Calu3 (cell line): ENCODE data around the gene SLC5A1. TPM values are rescaled to one million over a fixed set of nuclear protein-coding genes. Genes with fewer than 3 reads are reported as not detected.
"Not testable (repeated sequence)": the region's sequence is repeated elsewhere in the genome, so short reads cannot be mapped to it uniquely, and the experiment has no call there.

Experiments used
- BruUV-seq: library from RNA; stranded (reverse); fragments of 400-500 nt; replicated peaks from 2 replicates; lab custom pipeline; 2021; lab: Mats Ljungman, UMichigan
- CTCF ChIA-PET: fragments of 300-600 bp; sonication (Branson Sonifier 250); formaldehyde crosslinking; loops from one replicate; lab custom pipeline; 2022; ENCODE audit warnings: antibody characterized with exemption; lab: Charles Lee
- DNase-seq: peaks from one replicate; pipeline ENCODE4 v3.0.0; 2022
- H3K27ac Mint-ChIP-seq: one replicate; pipeline ENCODE4 v1.8.0; 2022; ENCODE audit warnings: mixed read lengths; ENCODE audit not compliant: unreplicated experiment
- H3K27me3 Mint-ChIP-seq: one replicate; pipeline ENCODE4 v1.8.0; 2022; ENCODE audit warnings: mixed read lengths; ENCODE audit not compliant: unreplicated experiment
- H3K36me3 Mint-ChIP-seq: one replicate; pipeline ENCODE4 v1.8.0; 2022; ENCODE audit warnings: mild to moderate bottlenecking, moderate library complexity, mixed read lengths; ENCODE audit not compliant: insufficient read depth, unreplicated experiment
- H3K4me1 Mint-ChIP-seq: one replicate; pipeline ENCODE4 v1.8.0; 2022; ENCODE audit warnings: mild to moderate bottlenecking, low read depth, mixed read lengths; ENCODE audit not compliant: unreplicated experiment
- H3K4me3 Mint-ChIP-seq: one replicate; pipeline ENCODE4 v1.8.0; 2022; ENCODE audit warnings: mild to moderate bottlenecking, low read depth, moderate library complexity, mixed read lengths; ENCODE audit not compliant: unreplicated experiment
- H3K9me3 Mint-ChIP-seq: one replicate; pipeline ENCODE4 v1.8.0; 2022; ENCODE audit warnings: low read depth, mixed read lengths; ENCODE audit not compliant: unreplicated experiment
- intact Hi-C: fragments of 100-400 bp; cut with micrococcal nuclease; formaldehyde crosslinking; loops from one replicate; pipeline ENCODE4 v1.10.0; 2022; ENCODE audit not compliant: unreplicated experiment
- total RNA-seq: library from RNA; stranded (reverse); gene quantifications from 2 replicates; pipeline ENCODE4 v1.2.3, GENCODE V29; 2022
- TF ChIP-seq, protein P1 (sequence below): fragments of 200-600 bp; IDR thresholded peaks from one replicate; pipeline ENCODE4 v1.8.0; 2022; ENCODE audit warnings: antibody characterized with exemption; ENCODE audit not compliant: unreplicated experiment

The SLC5A1 gene
- total RNA-seq, 1 experiment from 2014 or later: 8.6 TPM

DNA sequence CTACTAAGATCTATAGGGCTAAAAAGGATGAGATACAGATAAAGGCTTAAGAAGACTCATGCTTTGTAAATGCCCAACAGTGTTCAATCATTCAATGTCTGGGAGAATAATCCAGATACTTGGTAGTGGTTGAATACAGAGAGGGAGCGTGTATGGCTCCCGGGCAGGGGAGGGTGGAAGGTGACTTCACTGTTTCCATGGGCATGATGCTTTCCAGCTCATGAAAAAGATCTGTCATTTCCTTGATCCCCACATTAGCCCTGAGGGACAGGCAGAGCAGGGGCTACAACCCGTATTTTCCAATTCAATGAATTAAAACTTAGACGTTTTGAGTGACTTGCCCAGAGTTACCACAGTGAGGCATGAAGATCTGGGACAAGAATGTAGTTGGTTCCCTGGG lies 111.7 kb downstream of the SLC5A1 start:
- H3K36me3 Mint-ChIP-seq, BruUV-seq, H3K4me1 Mint-ChIP-seq, H3K27ac Mint-ChIP-seq, intact Hi-C loops, CTCF ChIA-PET, H3K4me3 Mint-ChIP-seq, H3K9me3 Mint-ChIP-seq, DNase-seq: not testable (repeated sequence)
- peaks cover 38% of the 10 kb centered on the region for H3K27me3 Mint-ChIP-seq

DNA sequence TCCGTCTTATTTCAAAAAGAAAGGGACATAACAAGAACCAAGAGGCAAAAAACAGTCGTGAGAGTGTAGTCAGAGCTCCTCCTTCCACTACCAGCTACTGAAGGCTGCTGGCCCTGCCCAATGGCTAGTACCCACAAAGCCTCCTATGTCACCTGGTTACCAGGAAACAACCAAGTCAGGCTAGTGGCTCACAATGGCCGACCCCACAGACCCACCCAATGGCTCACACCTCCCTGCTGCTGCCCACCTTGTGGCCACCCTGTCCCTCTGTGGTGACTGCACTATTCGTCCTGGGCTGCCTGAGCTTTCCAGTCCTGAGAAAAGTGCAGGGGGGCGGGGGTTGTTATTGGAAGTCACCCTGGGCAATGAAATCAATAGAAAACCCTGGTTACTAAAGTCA lies 114.6 kb downstream of the SLC5A1 start:
- H3K4me1 Mint-ChIP-seq, CTCF ChIA-PET, H3K27ac Mint-ChIP-seq: not testable (repeated sequence)

DNA sequence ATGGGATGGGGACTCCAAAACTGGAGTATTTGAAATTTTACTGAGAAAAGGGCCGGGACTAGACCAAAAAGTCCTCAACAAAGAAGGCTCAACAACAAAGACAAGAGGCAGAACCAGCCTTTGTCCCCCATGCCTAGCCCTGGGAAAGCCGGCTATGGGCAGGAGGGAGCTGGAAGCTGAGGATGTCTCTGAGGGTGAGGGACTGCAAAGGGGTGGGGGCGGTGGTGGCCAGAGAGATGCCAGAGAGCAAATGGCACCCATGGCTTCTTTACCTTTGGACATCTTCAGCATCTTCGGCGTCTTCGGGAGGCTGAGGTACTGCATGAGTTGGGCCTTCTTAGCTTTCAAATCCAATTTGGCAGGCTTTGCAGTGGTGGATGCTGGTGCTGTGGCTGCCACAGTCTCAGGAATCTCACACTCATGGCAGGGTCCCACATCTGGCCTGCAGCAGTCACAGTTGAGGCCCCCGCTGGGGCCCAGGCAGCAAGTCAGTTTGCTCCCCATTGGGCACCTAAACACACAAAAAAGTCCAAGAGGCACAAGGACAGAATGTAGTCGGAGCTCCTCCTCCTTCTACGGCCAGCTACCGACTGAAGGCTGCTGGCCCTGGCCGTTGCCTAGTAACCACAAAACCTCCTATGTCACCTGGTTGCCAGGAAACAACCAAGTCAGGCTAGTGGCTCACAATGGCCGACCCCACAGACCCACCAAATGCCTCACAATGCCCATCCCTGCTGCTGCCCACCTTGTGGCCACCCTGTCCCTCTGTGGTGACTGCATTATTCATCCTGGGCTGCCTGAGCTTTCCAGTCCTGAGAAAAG lies 115.9 kb downstream of the SLC5A1 start, which contains the start of gene C22orf42:
Gene C22orf42 (minus strand): TSS at position 592 of the 822 bp plus-strand sequence. CDS start 88 bp downstream, at position 504.
- DNase-seq: no peak
- CTCF ChIA-PET: interaction anchor here (0.5 kb wide), 1 partner anchor 257 kb away, joined by 3 read pairs; no protein-coding TSS in a partner anchor
- Mint-ChIP-seq H3K27me3 (peaks cover 32% of the 10 kb centered on the region), H3K27ac (no peak within 1 kb of the TSS), H3K4me3 (no peak within 1 kb of the TSS), H3K4me1 (no peaks in the 10 kb centered on the region), H3K36me3 (no peaks in the 10 kb centered on the region), H3K9me3 (no peaks in the 10 kb centered on the region)
- TF ChIP-seq, protein P1, sequence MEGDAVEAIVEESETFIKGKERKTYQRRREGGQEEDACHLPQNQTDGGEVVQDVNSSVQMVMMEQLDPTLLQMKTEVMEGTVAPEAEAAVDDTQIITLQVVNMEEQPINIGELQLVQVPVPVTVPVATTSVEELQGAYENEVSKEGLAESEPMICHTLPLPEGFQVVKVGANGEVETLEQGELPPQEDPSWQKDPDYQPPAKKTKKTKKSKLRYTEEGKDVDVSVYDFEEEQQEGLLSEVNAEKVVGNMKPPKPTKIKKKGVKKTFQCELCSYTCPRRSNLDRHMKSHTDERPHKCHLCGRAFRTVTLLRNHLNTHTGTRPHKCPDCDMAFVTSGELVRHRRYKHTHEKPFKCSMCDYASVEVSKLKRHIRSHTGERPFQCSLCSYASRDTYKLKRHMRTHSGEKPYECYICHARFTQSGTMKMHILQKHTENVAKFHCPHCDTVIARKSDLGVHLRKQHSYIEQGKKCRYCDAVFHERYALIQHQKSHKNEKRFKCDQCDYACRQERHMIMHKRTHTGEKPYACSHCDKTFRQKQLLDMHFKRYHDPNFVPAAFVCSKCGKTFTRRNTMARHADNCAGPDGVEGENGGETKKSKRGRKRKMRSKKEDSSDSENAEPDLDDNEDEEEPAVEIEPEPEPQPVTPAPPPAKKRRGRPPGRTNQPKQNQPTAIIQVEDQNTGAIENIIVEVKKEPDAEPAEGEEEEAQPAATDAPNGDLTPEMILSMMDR: no peak
- BruUV-seq: no TSS peak
- intact Hi-C loops: no loop called here

More for the DNA sequence above, 114.6 kb downstream of the SLC5A1 start:
- H3K4me3 Mint-ChIP-seq, H3K36me3 Mint-ChIP-seq, DNase-seq, H3K9me3 Mint-ChIP-seq, intact Hi-C loops, BruUV-seq: not testable (repeated sequence)
- peaks cover 35% of the 10 kb centered on the region for H3K27me3 Mint-ChIP-seq

DNA sequence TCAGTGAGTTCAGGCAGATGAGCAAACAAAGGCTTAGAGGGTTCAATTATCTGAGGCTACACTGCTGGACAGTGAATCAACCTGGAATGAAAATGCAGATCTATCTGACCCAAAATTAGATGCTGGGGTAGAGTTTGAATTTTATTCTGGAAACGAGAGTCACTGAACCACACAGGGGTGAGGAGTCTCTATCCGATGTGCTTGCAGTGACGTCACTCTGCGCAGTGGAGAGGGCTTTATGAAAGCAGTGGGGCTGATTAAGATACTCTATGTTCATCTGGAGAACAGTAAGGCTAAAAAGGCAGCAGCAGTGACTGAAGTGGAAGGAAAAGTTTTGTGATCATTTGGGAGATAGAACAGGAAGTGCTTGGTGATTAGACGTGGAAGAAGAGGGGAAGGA lies 117.3 kb downstream of the SLC5A1 start:
- H3K9me3 Mint-ChIP-seq, DNase-seq, H3K36me3 Mint-ChIP-seq, intact Hi-C loops, H3K27ac Mint-ChIP-seq, CTCF ChIA-PET, H3K4me3 Mint-ChIP-seq, H3K4me1 Mint-ChIP-seq, BruUV-seq: not testable (repeated sequence)
- H3K27me3 Mint-ChIP-seq: peaks cover 32% of the 10 kb centered on the region

Other genes with a start within 250 kb of the SLC5A1 start
- 179 and 197 TPM in 2 replicates for gene YWHAH, start 98.7 kb upstream of the SLC5A1 start, total RNA-seq
- not detected in 2 replicates for gene C22orf42, start 116.0 kb downstream of the SLC5A1 start, total RNA-seq
- 0.52 and 0.71 TPM in 2 replicates for gene RFPL2, start 161.8 kb downstream of the SLC5A1 start, total RNA-seq
- gene SLC5A4, start 212.1 kb downstream of the SLC5A1 start, total RNA-seq: not detected in 2 replicates